GM12801 (cell line): Measurements from ENCODE around the gene SLC38A2.

ENCODE experiments used
- TF ChIP-seq, protein P1 (sequence below): IDR thresholded peaks from one replicate; pipeline ENCODE4 v1.5.1; 2011; ENCODE audit warnings: control low read depth; ENCODE audit not compliant: insufficient read length; ENCODE audit errors: extremely low read depth

The SLC38A2 gene

GRCh38 chr12:46380881-46381280 is 8.3 kb upstream of the SLC38A2 start:
- TF ChIP-seq, protein P1, sequence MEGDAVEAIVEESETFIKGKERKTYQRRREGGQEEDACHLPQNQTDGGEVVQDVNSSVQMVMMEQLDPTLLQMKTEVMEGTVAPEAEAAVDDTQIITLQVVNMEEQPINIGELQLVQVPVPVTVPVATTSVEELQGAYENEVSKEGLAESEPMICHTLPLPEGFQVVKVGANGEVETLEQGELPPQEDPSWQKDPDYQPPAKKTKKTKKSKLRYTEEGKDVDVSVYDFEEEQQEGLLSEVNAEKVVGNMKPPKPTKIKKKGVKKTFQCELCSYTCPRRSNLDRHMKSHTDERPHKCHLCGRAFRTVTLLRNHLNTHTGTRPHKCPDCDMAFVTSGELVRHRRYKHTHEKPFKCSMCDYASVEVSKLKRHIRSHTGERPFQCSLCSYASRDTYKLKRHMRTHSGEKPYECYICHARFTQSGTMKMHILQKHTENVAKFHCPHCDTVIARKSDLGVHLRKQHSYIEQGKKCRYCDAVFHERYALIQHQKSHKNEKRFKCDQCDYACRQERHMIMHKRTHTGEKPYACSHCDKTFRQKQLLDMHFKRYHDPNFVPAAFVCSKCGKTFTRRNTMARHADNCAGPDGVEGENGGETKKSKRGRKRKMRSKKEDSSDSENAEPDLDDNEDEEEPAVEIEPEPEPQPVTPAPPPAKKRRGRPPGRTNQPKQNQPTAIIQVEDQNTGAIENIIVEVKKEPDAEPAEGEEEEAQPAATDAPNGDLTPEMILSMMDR: no peak

- TF ChIP-seq, protein P1: no peak
Measured at GRCh38 chr12:46380022-46380796, 7.6 kb upstream of the SLC38A2 start.

DNA sequence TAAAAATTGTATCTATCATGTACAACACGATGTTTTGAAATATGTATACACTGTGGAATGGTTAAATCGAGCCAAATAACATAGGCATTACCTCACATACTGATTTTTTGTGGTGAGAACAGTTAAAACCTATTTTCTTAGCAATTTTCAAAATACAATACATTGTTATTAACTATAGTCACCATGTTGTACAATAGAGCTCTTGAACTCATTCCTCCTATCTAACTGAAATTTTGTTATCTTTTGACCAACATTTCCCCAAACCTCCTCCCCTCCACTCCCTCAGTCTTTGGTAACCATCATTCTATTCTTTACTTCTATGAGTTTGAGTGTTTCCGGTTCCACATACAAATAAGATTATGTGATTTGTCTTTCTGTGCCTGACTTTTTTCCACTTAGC is 6.8 kb upstream of the SLC38A2 start:
- TF ChIP-seq, protein P1: no peak

DNA sequence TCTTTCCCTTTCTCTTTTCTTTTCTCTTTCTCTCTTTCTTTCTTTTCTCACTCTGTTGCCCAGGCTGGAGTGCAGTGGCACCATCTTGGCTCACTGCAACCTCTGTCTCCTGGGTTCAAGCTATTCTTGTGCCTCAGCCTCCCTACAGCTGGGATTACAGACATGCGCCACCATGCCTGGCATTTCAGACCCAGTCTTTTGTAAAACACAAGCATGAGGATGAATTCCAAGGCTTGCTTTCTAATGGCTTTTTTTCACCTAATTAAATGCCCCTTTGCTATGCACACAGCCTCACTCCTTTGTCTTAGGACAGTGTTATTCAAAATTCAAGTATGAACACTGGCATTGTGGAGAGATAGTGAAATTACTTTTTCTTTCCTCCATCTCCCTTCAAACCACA is 6.0 kb upstream of the SLC38A2 start:
- TF ChIP-seq, protein P1: no peak

- TF ChIP-seq, protein P1: no peak
Measured at GRCh38 chr12:46377678-46378077, 5.1 kb upstream of the SLC38A2 start.

DNA sequence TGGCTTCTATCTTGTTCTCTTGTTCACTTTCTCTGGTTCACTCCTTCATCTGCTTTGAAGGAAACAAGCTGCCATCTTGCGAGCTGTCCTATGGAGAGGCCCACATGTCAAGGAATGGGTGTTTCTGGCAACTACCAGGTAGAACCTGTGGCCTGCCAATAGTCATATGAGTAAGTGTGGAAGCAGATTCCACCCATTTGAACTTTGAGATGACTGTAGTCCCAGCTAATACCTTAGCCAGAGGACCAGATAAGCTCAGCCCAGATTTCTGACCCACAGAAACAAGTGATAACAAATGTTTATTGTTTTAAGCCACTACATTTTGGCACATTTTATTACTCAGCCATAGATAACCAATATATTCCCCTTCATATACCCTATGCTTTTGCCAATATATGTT is 4.0 kb upstream of the SLC38A2 start:
- TF ChIP-seq, protein P1: no peak

- TF ChIP-seq, protein P1: no peak
Measured at GRCh38 chr12:46374711-46375110, 2.1 kb upstream of the SLC38A2 start.
